ENCODE data around the gene GJB1. TPM values are rescaled to one million over a fixed set of nuclear protein-coding genes. Genes with fewer than 3 reads are reported as not detected.
A peak's percentile ranks its signal among the peaks of the same experiment; 100 is the strongest.

GJB1 gene
- total RNA-seq, 1 donor from 2014 or later, result not detected

GRCh38 chrX:71181558-71181909, 41.5 kb upstream of the GJB1 start:
- peak overlapping the region; percentile 42 for H3K4me3 ChIP-seq (ENCODE audit: low read depth, low read length)
- FAIRE-seq, result no peak
- H3K27me3 ChIP-seq (ENCODE audit: control insufficient read depth, insufficient read depth, low read length), result no peaks in the 10 kb centered on the region
- no peak for DNase-seq (ENCODE audit: low read depth)
- TF ChIP-seq CTCF (IDR thresholded peaks at IDR 0.05; ENCODE audit: insufficient read depth, low read length, severe bottlenecking), result no peak
- H3K36me3 ChIP-seq (ENCODE audit: control insufficient read depth, insufficient read depth, low read length), result no peaks in the 10 kb centered on the region

GRCh38 chrX:71181910-71182799, 40.9 kb upstream of the GJB1 start:
- DNase-seq (ENCODE audit: low read depth) (peak; percentile 94), FAIRE-seq (no peak)
- Histone ChIP-seq H3K27me3 (ENCODE audit: control insufficient read depth, insufficient read depth, low read length) (no peaks in the 10 kb centered on the region), H3K4me3 (ENCODE audit: low read depth, low read length) (peak overlapping the region; percentile 42), H3K36me3 (ENCODE audit: control insufficient read depth, insufficient read depth, low read length) (no peaks in the 10 kb centered on the region)
- TF ChIP-seq CTCF (IDR thresholded peaks at IDR 0.05; ENCODE audit: insufficient read depth, low read length, severe bottlenecking), result no peak

DNA sequence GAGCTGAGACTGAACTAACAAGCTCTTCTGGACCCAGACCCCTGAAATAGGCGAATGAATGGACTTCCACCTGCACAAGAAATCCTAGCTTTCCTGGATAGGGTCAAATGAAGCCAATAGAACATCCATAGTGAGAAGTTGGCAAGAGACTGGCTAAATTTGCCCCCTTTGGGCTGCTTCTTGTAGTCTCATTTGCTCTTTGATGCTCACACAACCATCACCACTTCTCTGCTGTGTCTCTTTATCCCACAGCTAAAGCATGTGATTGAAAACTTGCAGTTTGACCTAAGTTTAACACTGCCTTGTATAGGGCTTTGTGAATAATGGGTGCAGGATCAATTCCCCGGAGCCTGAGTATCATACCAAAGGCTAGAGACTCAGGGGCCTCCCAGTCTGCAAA, 40.2 kb upstream of the GJB1 start:
- Histone ChIP-seq H3K4me3 (ENCODE audit: low read depth, low read length) (no peak overlapping the region), H3K36me3 (ENCODE audit: control insufficient read depth, insufficient read depth, low read length) (no peaks in the 10 kb centered on the region), H3K27me3 (ENCODE audit: control insufficient read depth, insufficient read depth, low read length) (no peaks in the 10 kb centered on the region)
- TF ChIP-seq CTCF (IDR thresholded peaks at IDR 0.05; ENCODE audit: insufficient read depth, low read length, severe bottlenecking), result no peak
- no peak for DNase-seq (ENCODE audit: low read depth)
- FAIRE-seq, result no peak

GRCh38 chrX:71183341-71183740, 39.7 kb upstream of the GJB1 start:
- Histone ChIP-seq H3K36me3 (ENCODE audit: control insufficient read depth, insufficient read depth, low read length) (no peaks in the 10 kb centered on the region), H3K27me3 (ENCODE audit: control insufficient read depth, insufficient read depth, low read length) (no peaks in the 10 kb centered on the region), H3K4me3 (ENCODE audit: low read depth, low read length) (no peak overlapping the region)
- FAIRE-seq (no peak), DNase-seq (ENCODE audit: low read depth) (no peak)
- TF ChIP-seq CTCF (IDR thresholded peaks at IDR 0.05; ENCODE audit: insufficient read depth, low read length, severe bottlenecking), result no peak

- FAIRE-seq (no peak), DNase-seq (ENCODE audit: low read depth) (no peak)
- Histone ChIP-seq H3K4me3 (ENCODE audit: low read depth, low read length) (no peak overlapping the region), H3K27me3 (ENCODE audit: control insufficient read depth, insufficient read depth, low read length) (no peaks in the 10 kb centered on the region), H3K36me3 (ENCODE audit: control insufficient read depth, insufficient read depth, low read length) (no peaks in the 10 kb centered on the region)
- no peak for TF ChIP-seq CTCF (IDR thresholded peaks at IDR 0.05; ENCODE audit: insufficient read depth, low read length, severe bottlenecking)
Observed at GRCh38 chrX:71184092-71184491, 38.9 kb upstream of the GJB1 start.
